ENCODE data around the gene KCNG3. TPM values are rescaled to one million over a fixed set of nuclear protein-coding genes. Genes with fewer than 3 reads are reported as not detected.

KCNG3 gene
- total RNA-seq, 4 donors from 2014 or later = 0.27 TPM; not detected in 3

- TF ChIP-seq EP300 (IDR thresholded peaks at IDR 0.05) (no peak), CTCF (IDR thresholded peaks at IDR 0.05) (no peak), POLR2A (IDR thresholded peaks at IDR 0.05) (no peak), POLR2AphosphoS5 (IDR thresholded peaks at IDR 0.05) (no peak)
- WGBS, 2 donors (ENCODE audit: low coverage in 1 of 2) = 26 to 48% methylated on average over 4 of the region's 4 CpGs
- ATAC-seq = peak; percentile 19
- no peak overlapping the region for H3K27ac ChIP-seq
- peaks cover 0 to 5% (median 0%) of the 10 kb centered on the region in 3 donors for H3K4me1 ChIP-seq
- H3K4me3 ChIP-seq = no peak overlapping the region
- H3K9me3 ChIP-seq = no peaks in the 10 kb centered on the region
- H3K36me3 ChIP-seq = no peaks in the 10 kb centered on the region
- peaks cover 8% of the 10 kb centered on the region for H3K27me3 ChIP-seq
These were observed 69.7 kb downstream of the KCNG3 start for GRCh38 chr2:42424033-42424432.

DNA sequence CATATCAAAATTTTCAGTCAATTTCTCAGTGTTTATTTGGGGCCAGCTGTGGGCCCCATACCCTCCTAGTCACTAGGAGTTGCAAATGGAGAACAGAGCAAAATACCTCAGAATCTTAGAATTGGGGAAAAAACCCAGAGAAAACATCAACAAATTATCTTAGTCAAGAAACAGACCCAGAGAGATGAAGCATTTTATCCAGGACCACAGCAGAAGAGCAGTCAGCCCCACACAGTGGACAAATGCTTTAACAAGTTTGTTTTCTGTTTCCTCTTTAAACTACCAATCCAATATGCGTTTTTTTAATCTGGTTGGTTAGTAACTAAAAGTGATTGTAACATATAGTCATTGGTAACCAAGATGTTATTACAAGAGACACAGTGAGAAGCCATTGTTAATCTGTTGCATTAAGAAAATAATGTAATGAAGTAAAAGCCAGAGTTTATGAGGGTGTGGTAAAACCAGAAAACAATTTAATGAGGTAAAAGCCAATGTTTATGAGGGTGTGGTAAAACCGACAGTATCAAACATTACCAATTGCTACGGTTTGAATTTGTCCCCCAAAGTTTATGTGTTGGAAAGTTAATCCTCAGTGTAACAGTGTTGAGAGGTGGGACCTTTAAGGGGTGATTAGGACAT is 72.1 kb downstream of the KCNG3 start:
- Histone ChIP-seq H3K36me3 (no peaks in the 10 kb centered on the region), H3K27me3 (peaks cover 8% of the 10 kb centered on the region), H3K9me3 (no peaks in the 10 kb centered on the region), H3K27ac (no peak overlapping the region), H3K4me3 (no peak overlapping the region), H3K4me1 (peaks cover 0 to 5% (median 0%) of the 10 kb centered on the region in 3 donors)
- TF ChIP-seq POLR2AphosphoS5 (IDR thresholded peaks at IDR 0.05) = no peak
- no peak for TF ChIP-seq EP300 (IDR thresholded peaks at IDR 0.05)
- TF ChIP-seq POLR2A (IDR thresholded peaks at IDR 0.05) = no peak
- TF ChIP-seq CTCF (IDR thresholded peaks at IDR 0.05) = no peak
- no peak for ATAC-seq
- 79 to 89% methylated on average over 3 of the region's 3 CpGs for WGBS, 2 donors (ENCODE audit: low coverage in 1 of 2)

- no peak for TF ChIP-seq CTCF (IDR thresholded peaks at IDR 0.05)
- H3K27ac ChIP-seq = no peak overlapping the region
- 45 to 70% methylated on average over 3 of the region's 3 CpGs for WGBS, 2 donors (ENCODE audit: low coverage in 1 of 2)
- no peak overlapping the region for H3K4me3 ChIP-seq
- peaks cover 8% of the 10 kb centered on the region for H3K27me3 ChIP-seq
- ATAC-seq = no peak
- peaks cover 0 to 5% (median 0%) of the 10 kb centered on the region in 3 donors for H3K4me1 ChIP-seq
- H3K36me3 ChIP-seq = no peaks in the 10 kb centered on the region
- no peaks in the 10 kb centered on the region for H3K9me3 ChIP-seq
These were observed 72.7 kb downstream of the KCNG3 start for GRCh38 chr2:42421157-42421485.

- no peaks in the 10 kb centered on the region for H3K27me3 ChIP-seq
- H3K36me3 ChIP-seq = no peaks in the 10 kb centered on the region
- ATAC-seq = no peak
- peaks cover 0 to 23% (median 0%) of the 10 kb centered on the region in 3 donors for H3K9me3 ChIP-seq
- no peaks in the 10 kb centered on the region for H3K4me1 ChIP-seq
- no peak overlapping the region for H3K4me3 ChIP-seq
- TF ChIP-seq POLR2AphosphoS5 (IDR thresholded peaks at IDR 0.05) (no peak), EP300 (IDR thresholded peaks at IDR 0.05) (no peak), CTCF (IDR thresholded peaks at IDR 0.05) (no peak), POLR2A (IDR thresholded peaks at IDR 0.05) (no peak)
- H3K27ac ChIP-seq = no peak overlapping the region
These were observed 79.1 kb downstream of the KCNG3 start for GRCh38 chr2:42414648-42415047.

DNA sequence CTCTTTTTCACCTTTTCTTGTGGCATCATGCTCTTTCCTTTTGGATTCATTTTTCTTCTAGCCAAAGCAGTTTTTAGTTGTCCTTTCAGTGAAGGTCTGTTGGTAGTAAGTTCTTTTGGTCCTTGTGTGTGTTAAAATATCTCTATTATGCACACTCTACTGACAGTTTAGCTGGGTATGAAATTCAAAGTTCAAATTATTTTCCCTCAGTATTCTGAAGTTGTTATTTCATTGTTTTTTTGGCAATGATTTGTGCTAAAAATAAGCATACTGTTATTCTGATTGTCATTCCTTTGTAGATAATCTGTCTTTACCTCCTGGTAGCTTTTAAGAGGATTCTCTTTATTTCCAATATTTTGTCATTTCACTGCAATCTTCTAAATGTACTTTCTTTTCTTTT is 79.6 kb downstream of the KCNG3 start:
- TF ChIP-seq POLR2AphosphoS5 (IDR thresholded peaks at IDR 0.05) (no peak), POLR2A (IDR thresholded peaks at IDR 0.05) (no peak), CTCF (IDR thresholded peaks at IDR 0.05) (no peak), EP300 (IDR thresholded peaks at IDR 0.05) (no peak)
- no peak overlapping the region for H3K27ac ChIP-seq
- no peak overlapping the region for H3K4me3 ChIP-seq
- ATAC-seq = no peak
- H3K4me1 ChIP-seq = no peaks in the 10 kb centered on the region
- peaks cover 0 to 23% (median 0%) of the 10 kb centered on the region in 3 donors for H3K9me3 ChIP-seq
- H3K27me3 ChIP-seq = no peaks in the 10 kb centered on the region
- H3K36me3 ChIP-seq = no peaks in the 10 kb centered on the region

Measured in gastroesophageal sphincter (tissue), 4 donors.